ENCODE measurements around the gene ELMOD3.
A peak's percentile ranks its signal among the peaks of the same experiment; 100 is the strongest.

The ELMOD3 gene

DNA sequence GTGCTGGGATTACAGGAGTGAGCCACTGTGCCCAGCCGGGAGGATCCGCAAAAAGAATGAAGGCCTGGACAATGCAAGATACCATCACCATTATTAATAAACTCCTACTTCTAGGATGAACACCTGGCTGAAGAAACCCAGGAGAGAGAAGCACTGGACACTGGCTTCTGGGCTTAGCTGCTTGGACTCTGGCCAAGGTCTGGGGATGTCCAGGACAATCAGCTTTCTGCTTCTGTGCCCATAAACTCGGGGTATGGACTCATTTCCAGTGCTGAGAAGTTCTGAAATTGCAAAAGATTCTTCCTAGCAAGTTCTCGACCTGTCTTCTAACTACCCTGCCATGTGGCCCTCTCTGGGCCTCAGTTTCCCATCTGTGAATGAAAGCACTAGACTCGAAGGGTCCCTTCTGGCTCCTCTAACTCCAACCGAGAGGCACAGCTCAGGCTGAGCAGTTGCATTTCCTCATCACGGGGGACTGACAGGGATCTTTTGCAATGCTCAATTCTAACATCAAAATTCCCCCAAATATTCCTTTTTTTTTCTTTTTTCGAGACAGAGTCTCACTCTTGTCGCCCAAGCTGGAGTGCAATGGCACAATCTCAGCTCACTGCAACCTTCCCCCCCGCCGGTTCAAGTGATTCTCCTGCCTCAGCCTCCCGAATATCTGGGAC lies 61.5 kb downstream of the ELMOD3 start:
- peaks cover 58 to 60% of the 10 kb centered on the region in 2 experiments for H3K4me1 ChIP-seq (ENCODE audit: control insufficient read depth in 1 of 2, insufficient read depth in 1 of 2, low read depth in 1 of 2, low read length in 1 of 2)
- H3K27ac ChIP-seq: no peak overlapping the region

DNA sequence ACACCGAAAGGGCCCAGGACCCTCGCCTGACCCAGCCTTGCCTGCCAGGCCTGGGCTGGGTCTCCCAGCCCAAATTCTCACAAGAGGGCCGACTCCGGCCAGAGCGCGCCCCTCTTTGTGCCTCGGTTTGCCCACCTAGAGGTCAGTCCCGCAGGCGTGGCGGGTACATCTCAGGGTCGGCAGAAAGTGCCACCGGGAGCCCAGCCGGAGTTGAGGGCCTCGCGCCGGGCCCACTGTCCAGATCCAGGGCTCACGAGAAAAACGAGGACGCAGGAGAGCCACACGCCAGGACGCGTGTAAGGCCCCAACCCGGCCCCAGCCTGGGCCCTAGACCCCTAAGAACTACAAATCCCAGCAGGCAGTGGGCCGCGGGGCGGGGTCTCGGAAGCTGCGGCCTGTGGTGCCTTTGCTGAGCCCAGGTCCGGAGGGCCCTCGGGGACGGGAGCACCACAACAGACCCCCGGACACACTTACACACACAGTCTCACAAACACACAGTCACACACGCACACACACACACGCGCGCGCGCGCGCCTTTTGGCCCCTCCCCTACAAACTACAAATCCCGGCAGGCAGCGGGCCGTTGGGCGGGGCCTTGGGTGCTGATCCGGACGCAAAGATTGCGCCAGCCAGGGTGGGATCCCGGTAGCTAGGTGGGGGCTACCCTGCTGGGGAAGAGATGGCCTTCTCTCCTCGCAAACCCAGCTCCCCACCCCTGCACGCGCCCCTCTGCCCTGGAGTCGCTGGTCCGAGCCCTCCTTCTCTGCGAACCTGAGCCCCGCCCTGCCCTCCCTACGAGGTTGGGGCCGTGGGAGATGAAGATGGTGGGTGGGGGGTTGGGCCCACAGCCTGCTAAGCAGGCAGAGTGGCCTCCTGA lies 63.8 kb downstream of the ELMOD3 start, which contains the start of gene SH2D6:
Gene SH2D6, plus strand, starts transcription at position 583 of the 877 bp plus-strand sequence. CDS start 10,752 bp downstream, outside the sequence.
- TF ChIP-seq, protein P1, sequence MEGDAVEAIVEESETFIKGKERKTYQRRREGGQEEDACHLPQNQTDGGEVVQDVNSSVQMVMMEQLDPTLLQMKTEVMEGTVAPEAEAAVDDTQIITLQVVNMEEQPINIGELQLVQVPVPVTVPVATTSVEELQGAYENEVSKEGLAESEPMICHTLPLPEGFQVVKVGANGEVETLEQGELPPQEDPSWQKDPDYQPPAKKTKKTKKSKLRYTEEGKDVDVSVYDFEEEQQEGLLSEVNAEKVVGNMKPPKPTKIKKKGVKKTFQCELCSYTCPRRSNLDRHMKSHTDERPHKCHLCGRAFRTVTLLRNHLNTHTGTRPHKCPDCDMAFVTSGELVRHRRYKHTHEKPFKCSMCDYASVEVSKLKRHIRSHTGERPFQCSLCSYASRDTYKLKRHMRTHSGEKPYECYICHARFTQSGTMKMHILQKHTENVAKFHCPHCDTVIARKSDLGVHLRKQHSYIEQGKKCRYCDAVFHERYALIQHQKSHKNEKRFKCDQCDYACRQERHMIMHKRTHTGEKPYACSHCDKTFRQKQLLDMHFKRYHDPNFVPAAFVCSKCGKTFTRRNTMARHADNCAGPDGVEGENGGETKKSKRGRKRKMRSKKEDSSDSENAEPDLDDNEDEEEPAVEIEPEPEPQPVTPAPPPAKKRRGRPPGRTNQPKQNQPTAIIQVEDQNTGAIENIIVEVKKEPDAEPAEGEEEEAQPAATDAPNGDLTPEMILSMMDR (IDR thresholded peaks at IDR 0.05): peak; percentile 10
- Histone ChIP-seq H3K36me3 (no peaks in the 10 kb centered on the region), H3K27me3 (no peaks in the 10 kb centered on the region), H3K4me1 (ENCODE audit: control insufficient read depth in 1 of 2, insufficient read depth in 1 of 2, low read depth in 1 of 2, low read length in 1 of 2) (peaks cover 52 to 55% of the 10 kb centered on the region in 2 experiments), H3K4me3 (ENCODE audit: low read depth in 1 of 2, low read length in 1 of 2) (peak within 1 kb of the TSS; percentile 93 to 95), H3K9me3 (no peaks in the 10 kb centered on the region), H3K27ac (peak within 1 kb of the TSS; percentile 82)

More for the DNA sequence above, 61.5 kb downstream of the ELMOD3 start:
- Histone ChIP-seq H3K27me3 (no peaks in the 10 kb centered on the region), H3K36me3 (no peaks in the 10 kb centered on the region), H3K9me3 (no peaks in the 10 kb centered on the region), H3K4me3 (ENCODE audit: low read depth in 1 of 2, low read length in 1 of 2) (no peak overlapping the region)
- TF ChIP-seq, protein P1 (IDR thresholded peaks at IDR 0.05): no peak

DNA sequence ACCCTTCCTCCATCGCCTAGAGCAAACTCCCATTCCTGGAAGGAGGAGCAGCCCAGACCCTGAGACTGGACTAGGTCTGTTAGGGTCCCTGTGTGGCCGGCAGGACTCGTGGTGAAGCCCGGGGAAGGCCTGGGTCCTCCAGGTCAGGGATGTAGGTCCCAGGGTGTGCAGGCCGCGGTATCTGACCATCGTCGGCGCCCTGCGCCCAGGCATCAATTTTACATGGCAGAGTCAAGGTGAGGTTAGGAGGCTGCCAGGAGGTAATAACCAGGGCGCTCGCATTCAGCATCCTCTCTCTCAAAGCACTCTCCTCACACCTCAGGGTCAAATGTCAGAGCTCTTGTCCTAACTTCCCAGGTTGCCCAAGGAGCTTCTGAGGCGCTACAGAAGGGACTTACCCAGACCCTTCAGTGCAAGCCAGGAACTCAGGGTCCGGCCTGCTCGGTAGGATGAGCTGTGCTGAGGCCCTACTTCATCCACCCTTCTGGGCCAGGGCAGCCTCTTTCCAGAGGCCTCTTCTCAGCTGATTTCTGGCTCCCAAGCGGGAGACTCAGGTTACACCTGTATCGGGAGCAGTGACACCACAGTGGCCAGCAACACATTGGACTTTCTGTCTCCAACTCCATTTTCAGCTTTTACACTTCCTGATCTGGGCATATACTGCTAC lies 64.6 kb downstream of the ELMOD3 start:
- TF ChIP-seq, protein P1 (IDR thresholded peaks at IDR 0.05): no peak
- Histone ChIP-seq H3K27ac (peak overlapping the region; percentile 82), H3K4me3 (ENCODE audit: low read depth in 1 of 2, low read length in 1 of 2) (peak overlapping the region; percentile 93 to 95), H3K36me3 (no peaks in the 10 kb centered on the region), H3K27me3 (no peaks in the 10 kb centered on the region), H3K9me3 (no peaks in the 10 kb centered on the region), H3K4me1 (ENCODE audit: control insufficient read depth in 1 of 2, insufficient read depth in 1 of 2, low read depth in 1 of 2, low read length in 1 of 2) (peaks cover 44 to 47% of the 10 kb centered on the region in 2 experiments)

DNA sequence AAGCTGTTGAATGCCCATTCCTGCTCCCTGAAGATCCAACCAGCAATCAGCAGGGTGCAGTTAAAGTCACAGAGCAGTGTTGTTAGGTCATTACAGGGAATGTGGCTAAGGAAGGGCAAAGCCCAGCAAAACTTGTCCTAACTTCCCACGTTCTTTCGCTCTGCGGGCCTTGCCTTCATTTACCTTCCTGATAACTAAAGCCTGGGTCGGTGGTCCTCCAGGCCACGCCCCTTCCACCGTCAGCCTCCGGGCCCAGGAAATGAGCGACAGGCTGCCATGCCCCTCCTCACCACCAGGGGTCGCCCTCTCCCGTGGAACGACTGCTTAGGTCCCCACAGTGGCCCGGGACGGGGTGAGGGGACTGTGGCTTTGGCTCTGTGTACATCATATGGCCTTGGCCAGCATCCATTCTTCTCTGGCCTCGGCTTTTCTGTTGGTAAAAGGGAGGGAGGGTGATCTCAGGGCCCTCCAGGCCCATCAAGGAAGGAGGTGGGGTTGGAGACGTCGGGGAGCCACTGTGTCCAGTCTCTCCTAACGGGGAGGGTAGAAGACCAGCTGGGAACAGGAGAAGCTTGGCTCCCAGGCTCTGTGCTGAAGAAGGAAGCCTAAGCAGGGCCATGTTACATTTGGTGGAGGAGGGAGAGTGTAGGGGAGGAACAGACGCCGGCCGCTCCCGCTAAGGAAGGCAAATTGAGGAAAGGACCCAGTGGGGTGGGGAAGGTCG lies 66.1 kb downstream of the ELMOD3 start:
- peaks cover 41 to 45% of the 10 kb centered on the region in 2 experiments for H3K4me1 ChIP-seq (ENCODE audit: control insufficient read depth in 1 of 2, insufficient read depth in 1 of 2, low read depth in 1 of 2, low read length in 1 of 2)
- H3K4me3 ChIP-seq (ENCODE audit: low read depth in 1 of 2, low read length in 1 of 2): peak overlapping the region; percentile 42 to 60
- TF ChIP-seq, protein P1 (IDR thresholded peaks at IDR 0.05): peak; percentile 99
- H3K27me3 ChIP-seq: no peaks in the 10 kb centered on the region
- H3K36me3 ChIP-seq: no peaks in the 10 kb centered on the region
- peak overlapping the region; percentile 82 for H3K27ac ChIP-seq
- H3K9me3 ChIP-seq: no peaks in the 10 kb centered on the region

Data from neutrophil (primary cell).